NB4 (cell line): ENCODE measurements around the gene TMEM69.

Experiments used
- DNase-seq: peaks from one replicate; pipeline ENCODE4 v3.0.0; 2010; ENCODE audit warnings: low read depth
- H3K4me3 ChIP-seq: one replicate; pipeline ENCODE4 v1.5.1; 2011; ENCODE audit warnings: mild to moderate bottlenecking, low read depth, low read length, moderate library complexity
- CTCF ChIP-seq: IDR thresholded peaks from one replicate; pipeline ENCODE4 v1.5.1; 2012; ENCODE audit warnings: low read depth, low read length
- MAX ChIP-seq: IDR thresholded peaks from 2 replicates; pipeline ENCODE4 v1.6.1; 2011; ENCODE audit warnings: low read depth, low read length
- MYC ChIP-seq: IDR thresholded peaks from 2 replicates; pipeline ENCODE4 v1.6.1; 2011; ENCODE audit warnings: low read depth, low read length
- POLR2A ChIP-seq: IDR thresholded peaks from 2 replicates; pipeline ENCODE4 v1.6.1; 2011; ENCODE audit warnings: mild to moderate bottlenecking; ENCODE audit not compliant: insufficient read length; ENCODE audit errors: extremely low read depth

TMEM69 gene

GRCh38 chr1:45682942-45683341 lies 5.0 kb upstream of the TMEM69 start:
- H3K4me3 ChIP-seq: peak overlapping the region; percentile 19
- no peak for TF ChIP-seq MYC
- no peak for TF ChIP-seq MAX
- TF ChIP-seq POLR2A: no peak
- no peak for TF ChIP-seq CTCF
- no peak for DNase-seq

GRCh38 chr1:45684402-45684801 lies 3.6 kb upstream of the TMEM69 start:
- TF ChIP-seq POLR2A (no peak), CTCF (no peak), MAX (no peak), MYC (no peak)
- H3K4me3 ChIP-seq: peak overlapping the region; percentile 91
- DNase-seq: no peak

- TF ChIP-seq CTCF: no peak
- no peak for TF ChIP-seq MYC
- no peak for TF ChIP-seq POLR2A
- no peak for TF ChIP-seq MAX
- H3K4me3 ChIP-seq: peak overlapping the region; percentile 91
- DNase-seq: peak; percentile 37
These were observed 2.5 kb upstream of the TMEM69 start for GRCh38 chr1:45685308-45686014.

- peak overlapping the region; percentile 91 for H3K4me3 ChIP-seq
- peak; percentile 56 for DNase-seq
- TF ChIP-seq POLR2A: no peak
- TF ChIP-seq MAX: no peak
- no peak for TF ChIP-seq CTCF
- TF ChIP-seq MYC: no peak
These were observed 2.0 kb upstream of the TMEM69 start for GRCh38 chr1:45686015-45686287.

GRCh38 chr1:45686288-45687013 lies 1.5 kb upstream of the TMEM69 start, which contains the start of gene GPBP1L1:
TSS of gene GPBP1L1 (minus strand) at chr1:45686533. CDS start at chr1:45659087, 27,446 bp downstream.
- peak within 1 kb of the TSS; percentile 100 for H3K4me3 ChIP-seq
- TF ChIP-seq CTCF (no peak), MYC (peak; percentile 44; the same call in 1 of the 2 replicates), POLR2A (peak; percentile 84), MAX (peak; percentile 78)
- peak; percentile 98 for DNase-seq
